GM23338 (cell line): Measurements from ENCODE around the gene MTRFR. TPM values are rescaled to one million over a fixed set of nuclear protein-coding genes. Genes with fewer than 3 reads are reported as not detected.

ENCODE experiments used
- ATAC-seq: fragments of 200-7000 bp; cut with Tn5 transposase; 3 replicates; pipeline ENCODE4 v1.9.1; 2020
- DNase-seq: peaks from one replicate; pipeline ENCODE4 v3.0.0-alpha.2; 2015; ENCODE audit warnings: low spot score
- H2AFZ ChIP-seq: fragments of 200-600 bp; sonication (generic); 2 replicates; pipeline ENCODE4 v1.8.0; 2016; ENCODE audit warnings: antibody characterized with exemption, mild to moderate bottlenecking, moderate library complexity
- H3F3A ChIP-seq: fragments of 200-600 bp; sonication (generic); replicated peaks from 2 replicates; pipeline ENCODE4 v1.8.0; 2017; ENCODE audit warnings: antibody characterized with exemption, mixed run types, low read depth
- H3K27ac ChIP-seq: fragments of 200-600 bp; sonication (generic); 2 replicates; pipeline ENCODE4 v1.6.1; 2016; ENCODE audit warnings: low read depth
- H3K27me3 ChIP-seq: fragments of 200-600 bp; sonication (generic); 2 replicates; pipeline ENCODE4 v1.8.0; 2016; ENCODE audit warnings: mild to moderate bottlenecking, mixed run types, moderate library complexity; ENCODE audit not compliant: insufficient read depth
- H3K36me3 ChIP-seq: fragments of 200-600 bp; sonication (generic); 2 replicates; pipeline ENCODE4 v1.8.0; 2016; ENCODE audit warnings: mild to moderate bottlenecking; ENCODE audit not compliant: insufficient read depth
- H3K4me1 ChIP-seq: fragments of 200-600 bp; sonication (generic); 2 replicates; pipeline ENCODE4 v1.8.0; 2016; ENCODE audit warnings: mild to moderate bottlenecking, moderate library complexity; ENCODE audit not compliant: insufficient read depth
- H3K4me2 ChIP-seq: fragments of 200-600 bp; sonication (generic); 2 replicates; pipeline ENCODE4 v1.7.1; 2017; ENCODE audit warnings: mixed run types
- H3K4me3 ChIP-seq: fragments of 200-600 bp; sonication (generic); 2 replicates; pipeline ENCODE4 v1.6.1; 2016; ENCODE audit warnings: mixed run types
- H3K79me2 ChIP-seq: fragments of 200-600 bp; sonication (generic); replicated peaks from 2 replicates; pipeline ENCODE4 v1.8.0; 2017; ENCODE audit warnings: mild to moderate bottlenecking; ENCODE audit not compliant: insufficient read depth
- H3K9me2 ChIP-seq: fragments of 200-600 bp; sonication (generic); 2 replicates; pipeline ENCODE4 v1.8.0; 2017; ENCODE audit not compliant: insufficient read depth
- H4K20me1 ChIP-seq: fragments of 200-600 bp; sonication (generic); replicated peaks from 2 replicates; pipeline ENCODE4 v1.8.0; 2017; ENCODE audit warnings: mild to moderate bottlenecking; ENCODE audit not compliant: insufficient read depth
- H3K27ac Mint-ChIP-seq: 2 replicates; pipeline ENCODE4 v1.8.0; 2020; ENCODE audit warnings: inconsistent platforms, mild to moderate bottlenecking, moderate library complexity, mixed read lengths
- H3K27me3 Mint-ChIP-seq: 3 replicates; pipeline ENCODE4 v1.8.0; 2022; ENCODE audit warnings: low read depth, mild to moderate bottlenecking, moderate library complexity, mixed read lengths, inconsistent platforms; ENCODE audit not compliant: insufficient read depth, poor library complexity
- H3K36me3 Mint-ChIP-seq: 3 replicates; pipeline ENCODE4 v1.8.0; 2021; ENCODE audit warnings: low read depth, mild to moderate bottlenecking, inconsistent platforms, moderate library complexity, mixed read lengths
- H3K4me1 Mint-ChIP-seq: 3 replicates; pipeline ENCODE4 v1.8.0; 2020; ENCODE audit warnings: mild to moderate bottlenecking, inconsistent platforms, mixed read lengths
- H3K4me3 Mint-ChIP-seq: 3 replicates; pipeline ENCODE4 v1.8.0; 2021; ENCODE audit warnings: moderate library complexity, mild to moderate bottlenecking, inconsistent platforms, mixed read lengths
- H3K9me3 Mint-ChIP-seq: 3 replicates; pipeline ENCODE4 v1.8.0; 2020; ENCODE audit warnings: moderate library complexity, mild to moderate bottlenecking, inconsistent platforms, mixed read lengths
- CREB1 ChIP-seq: fragments of 250-450 bp; sonication (Bioruptor Pico); IDR thresholded peaks from 2 replicates; pipeline ENCODE4 v1.5.0; 2020; ENCODE audit warnings: low read depth, mild to moderate bottlenecking, moderate library complexity
- CTCF ChIP-seq, 2 experiments: fragments of 200-600 bp in 1 of 2; sonication (generic) in 1 of 2; conservative IDR thresholded peaks; 2 replicates each; pipeline versions ENCODE4 v1.5.1 to v1.6.1; 2016 to 2017; ENCODE audit warnings: antibody characterized with exemption in 2 of 2, low read depth in 2 of 2, mild to moderate bottlenecking in 2 of 2, moderate library complexity in 1 of 2
- ETS1 ChIP-seq: IDR thresholded peaks from 2 replicates; pipeline ENCODE4 v1.6.1; 2016; ENCODE audit warnings: antibody characterized with exemption
- EZH2 ChIP-seq: fragments of 200-600 bp; sonication (generic); IDR thresholded peaks from one replicate; pipeline ENCODE4 v1.8.0; 2017; ENCODE audit warnings: antibody characterized with exemption, mild to moderate bottlenecking, low read depth; ENCODE audit not compliant: unreplicated experiment
- EZH2phosphoT487 ChIP-seq: fragments of 200-600 bp; sonication (generic); IDR thresholded peaks from one replicate; pipeline ENCODE4 v1.8.1; 2018; ENCODE audit warnings: antibody characterized with exemption; ENCODE audit not compliant: unreplicated experiment
- JUNB ChIP-seq: IDR thresholded peaks from one replicate; pipeline ENCODE4 v1.6.1; 2016; ENCODE audit warnings: antibody characterized with exemption; ENCODE audit not compliant: unreplicated experiment
- NANOG ChIP-seq: IDR thresholded peaks from 2 replicates; pipeline ENCODE4 v1.6.1; 2016; ENCODE audit warnings: antibody characterized with exemption, borderline replicate concordance
- POLR2AphosphoS5 ChIP-seq: IDR thresholded peaks from 2 replicates; pipeline ENCODE4 v1.6.1; 2016; ENCODE audit warnings: antibody characterized with exemption, low read depth
- REST ChIP-seq: IDR thresholded peaks from one replicate; pipeline ENCODE4 v1.6.1; 2018; ENCODE audit warnings: antibody characterized with exemption; ENCODE audit not compliant: unreplicated experiment
- STAT1 ChIP-seq: IDR thresholded peaks from one replicate; pipeline ENCODE4 v1.6.1; 2016; ENCODE audit warnings: antibody characterized with exemption; ENCODE audit not compliant: unreplicated experiment
- ZNF114 ChIP-seq: fragments of 250-450 bp; sonication (Bioruptor Pico); IDR thresholded peaks from 2 replicates; pipeline ENCODE4 v1.5.0; 2020; ENCODE audit warnings: mild to moderate bottlenecking, moderate library complexity
- ZNF331 ChIP-seq: fragments of 250-450 bp; sonication (Bioruptor Pico); IDR thresholded peaks from 2 replicates; pipeline ENCODE4 v1.5.0; 2020; ENCODE audit warnings: low read depth, mild to moderate bottlenecking, moderate library complexity
- ZNF462 ChIP-seq: fragments of 250-450 bp; sonication (Bioruptor Pico); IDR thresholded peaks from 2 replicates; pipeline ENCODE4 v1.5.0; 2020; ENCODE audit warnings: mild to moderate bottlenecking, moderate library complexity
- polyA plus RNA-seq: library from polyadenylated mRNA; unstranded; fragments of >200 nt; fragmentation: Nextera tagmentation; extraction: Ambion mirVana; gene quantifications from 2 replicates; pipeline ENCODE4 v1.2.1, GENCODE V29; 2016
- total RNA-seq: library from RNA; depleted of rRNA; stranded (reverse); fragments of >200 nt; shearing (Covaris generic); gene quantifications from 2 replicates; pipeline ENCODE4 v1.2.3, GENCODE V29; 2014

MTRFR gene
- total and polyA plus RNA-seq, 2 experiments from 2014 or later = 14.8 to 38.4 TPM

- peaks cover 8% of the 10 kb centered on the region for H3K4me1 ChIP-seq
- Mint-ChIP-seq H3K9me3 (no peaks in the 10 kb centered on the region), H3K36me3 (peaks cover 2% of the 10 kb centered on the region), H3K27ac (no peak overlapping the region), H3K4me3 (no peak overlapping the region), H3K27me3 (peaks cover 16% of the 10 kb centered on the region), H3K4me1 (peaks cover 6% of the 10 kb centered on the region; the same call in 2 of the 3 replicates)
- no peak overlapping the region for H3K27ac ChIP-seq
- no peak for TF ChIP-seq ZNF462 (CRISPR knock-in tag)
- TF ChIP-seq NANOG = no peak
- TF ChIP-seq STAT1 = no peak
- no peak for TF ChIP-seq ETS1
- TF ChIP-seq POLR2AphosphoS5 = no peak
- no peak for TF ChIP-seq REST
- TF ChIP-seq EZH2phosphoT487 = no peak
- no peak for TF ChIP-seq CREB1 (CRISPR knock-in tag)
- no peak for TF ChIP-seq CTCF (conservative IDR thresholded peaks at IDR 0.05; ENCODE audit: low read depth in 2 of 2)
- no peak for TF ChIP-seq ZNF331 (CRISPR knock-in tag)
- no peak for TF ChIP-seq ZNF114 (CRISPR knock-in tag)
- TF ChIP-seq EZH2 = no peak
- TF ChIP-seq JUNB = no peak
- H3K79me2 ChIP-seq = peaks cover 27% of the 10 kb centered on the region
- no peak overlapping the region for H3K4me2 ChIP-seq
- DNase-seq (no peak), ATAC-seq (no peak)
- H3K9me2 ChIP-seq = no peaks in the 10 kb centered on the region
- peaks cover 7% of the 10 kb centered on the region; the same call in 1 of the 2 replicates for H3K36me3 ChIP-seq
- no peak overlapping the region for H2AFZ ChIP-seq
- no peak overlapping the region for H3K4me3 ChIP-seq
- H3K27me3 ChIP-seq = no peaks in the 10 kb centered on the region
- no peaks in the 10 kb centered on the region; the same call in 1 of the 2 replicates for H4K20me1 ChIP-seq
- H3F3A ChIP-seq = no peaks in the 10 kb centered on the region
Observed at GRCh38 chr12:123229051-123229450, 4.2 kb upstream of the MTRFR start.
